Neutrophil (primary cell): ENCODE data around the gene TPO.

Source experiments
- H3K27ac ChIP-seq: fragments of 200-600 bp; sonication (generic); 2 replicates; pipeline ENCODE4 v1.5.1; 2016; ENCODE audit warnings: mild to moderate bottlenecking, moderate library complexity
- H3K27me3 ChIP-seq: fragments of 200-600 bp; sonication (generic); 2 replicates; pipeline ENCODE4 v1.6.0; 2016; ENCODE audit warnings: mild to moderate bottlenecking
- H3K36me3 ChIP-seq: fragments of 200-600 bp; sonication (generic); 2 replicates; pipeline ENCODE4 v1.5.1; 2017
- H3K4me1 ChIP-seq, 2 experiments: fragments of 200-600 bp in 1 of 2; sonication (generic) in 1 of 2; 1 replicate in 1 of 2; 2 replicates in 1 of 2; pipeline versions ENCODE4 v1.5.1 to v1.6.1; 2013 to 2016; ENCODE audit warnings: low read depth in 1 of 2, low read length in 1 of 2, mild to moderate bottlenecking in 1 of 2, moderate library complexity in 1 of 2; ENCODE audit not compliant: control insufficient read depth in 1 of 2, insufficient read depth in 1 of 2
- H3K4me3 ChIP-seq, 2 experiments: fragments of 200-600 bp in 1 of 2; sonication (generic) in 1 of 2; 1 replicate in 1 of 2; 2 replicates in 1 of 2; pipeline ENCODE4 v1.5.1; 2013 to 2016; ENCODE audit warnings: low read depth in 1 of 2, low read length in 1 of 2, mild to moderate bottlenecking in 1 of 2, moderate library complexity in 1 of 2
- H3K9me3 ChIP-seq: fragments of 200-600 bp; sonication (generic); 2 replicates; pipeline ENCODE4 v1.5.1; 2016
- CTCF ChIP-seq: fragments of 200-600 bp; sonication (generic); IDR thresholded peaks from 2 replicates; pipeline ENCODE4 v1.5.1; 2016; ENCODE audit warnings: antibody characterized with exemption

Gene TPO

GRCh38 chr2:1542971-1543370 is 129.7 kb downstream of the TPO start:
- H3K27ac ChIP-seq = no peak overlapping the region
- H3K4me3 ChIP-seq = no peak overlapping the region
- H3K4me1 ChIP-seq = no peaks in the 10 kb centered on the region
- no peaks in the 10 kb centered on the region for H3K36me3 ChIP-seq
- TF ChIP-seq CTCF = no peak
- H3K27me3 ChIP-seq = no peaks in the 10 kb centered on the region
- no peaks in the 10 kb centered on the region for H3K9me3 ChIP-seq

GRCh38 chr2:1543776-1544477 is 130.7 kb downstream of the TPO start:
- Histone ChIP-seq H3K36me3 (no peaks in the 10 kb centered on the region), H3K4me3 (no peak overlapping the region), H3K4me1 (no peaks in the 10 kb centered on the region), H3K27me3 (no peaks in the 10 kb centered on the region), H3K9me3 (no peaks in the 10 kb centered on the region), H3K27ac (no peak overlapping the region)
- TF ChIP-seq CTCF = no peak

- no peaks in the 10 kb centered on the region for H3K36me3 ChIP-seq
- no peak for TF ChIP-seq CTCF
- no peak overlapping the region for H3K27ac ChIP-seq
- H3K9me3 ChIP-seq = no peaks in the 10 kb centered on the region
- H3K27me3 ChIP-seq = no peaks in the 10 kb centered on the region
- H3K4me1 ChIP-seq = no peaks in the 10 kb centered on the region
- no peak overlapping the region for H3K4me3 ChIP-seq
These were observed 131.3 kb downstream of the TPO start for GRCh38 chr2:1544478-1545069.

GRCh38 chr2:1546023-1546591 is 132.8 kb downstream of the TPO start:
- TF ChIP-seq CTCF = no peak
- H3K4me3 ChIP-seq = no peak overlapping the region
- no peaks in the 10 kb centered on the region for H3K9me3 ChIP-seq
- peaks cover 9% of the 10 kb centered on the region for H3K27me3 ChIP-seq
- H3K4me1 ChIP-seq = no peaks in the 10 kb centered on the region
- no peaks in the 10 kb centered on the region for H3K36me3 ChIP-seq
- H3K27ac ChIP-seq = no peak overlapping the region

GRCh38 chr2:1546901-1547300 is 133.6 kb downstream of the TPO start:
- no peaks in the 10 kb centered on the region for H3K9me3 ChIP-seq
- peaks cover 17% of the 10 kb centered on the region for H3K27me3 ChIP-seq
- TF ChIP-seq CTCF = no peak
- no peaks in the 10 kb centered on the region for H3K36me3 ChIP-seq
- no peaks in the 10 kb centered on the region for H3K4me1 ChIP-seq
- no peak overlapping the region for H3K27ac ChIP-seq
- H3K4me3 ChIP-seq = no peak overlapping the region
